ENCODE measurements around the gene TRAPPC10. TPM values are rescaled to one million over a fixed set of nuclear protein-coding genes. Genes with fewer than 3 reads are reported as not detected.
A peak's percentile ranks its signal among the peaks of the same experiment; 100 is the strongest.

TRAPPC10 gene
- total and polyA plus RNA-seq, 9 of the 15 experiments (the other 6 are each of a cell fraction or from before 2014, with no cell fraction given): 1.1 to 33.8 (median 24.3) TPM

- TF ChIP-seq TCF15 (CRISPR knock-in tag; IDR thresholded peaks at IDR 0.05) (no peak), RFX5 (IDR thresholded peaks at IDR 0.05; ENCODE audit: low read depth, low read length) (no peak), SNRNP70 (optimal IDR thresholded peaks at IDR 0.05; ENCODE audit: low read depth, low read length) (no peak), XRCC3 (IDR thresholded peaks at IDR 0.05) (no peak), IFI16 (CRISPR knock-in tag; IDR thresholded peaks at IDR 0.05) (no peak), SLC30A9 (CRISPR knock-in tag; IDR thresholded peaks at IDR 0.05) (no peak), ZFP30 (CRISPR knock-in tag; IDR thresholded peaks at IDR 0.05; ENCODE audit: borderline replicate concordance) (no peak), CSDE1 (IDR thresholded peaks at IDR 0.05) (no peak), PHB2 (IDR thresholded peaks at IDR 0.05; ENCODE audit: low read depth) (no peak), ZNF589 (CRISPR knock-in tag; IDR thresholded peaks at IDR 0.05; ENCODE audit: low read depth) (0 out of 2 replicates have a peak, but pooled peaks have one; percentile 74), CREM (IDR thresholded peaks at IDR 0.05; ENCODE audit: low read depth) (peak; percentile 51), ASH1L (IDR thresholded peaks at IDR 0.05; ENCODE audit: borderline replicate concordance, low read depth, partially characterized antibody) (no peak), FOXA3 (CRISPR knock-in tag; conservative IDR thresholded peaks at IDR 0.05 in 1 of 2, IDR thresholded peaks at IDR 0.05 in 1 of 2) (0 out of 4 replicates have a peak, but pooled peaks of 1 of the 2 experiments have one; percentile 58), MECOM (CRISPR knock-in tag; IDR thresholded peaks at IDR 0.05) (0 out of 2 replicates have a peak, but pooled peaks have one; percentile 10), MTA3 (IDR thresholded peaks at IDR 0.05; ENCODE audit: borderline replicate concordance) (no peak; the same call in none of the 2 replicates), ATF6 (CRISPR knock-in tag; IDR thresholded peaks at IDR 0.05) (no peak), JUND (IDR thresholded peaks at IDR 0.05; ENCODE audit: borderline replicate concordance, low read depth, low read length) (peak; percentile 8; the same call in 1 of the 2 replicates), JUND (tag; IDR thresholded peaks at IDR 0.05; ENCODE audit: borderline replicate concordance, low read depth, low read length) (no peak; the same call in 2 of the 3 replicates), RAD51 (IDR thresholded peaks at IDR 0.05; ENCODE audit: borderline replicate concordance, low read depth) (no peak), NFIC (IDR thresholded peaks at IDR 0.05) (no peak), EGR1 (conservative IDR thresholded peaks at IDR 0.05) (no peak), CREB3 (tag; conservative IDR thresholded peaks at IDR 0.05; ENCODE audit: low read depth) (no peak), ZNF134 (CRISPR knock-in tag; conservative IDR thresholded peaks at IDR 0.05) (no peak; the same call in 1 of the 2 replicates), ZNF12 (CRISPR knock-in tag; IDR thresholded peaks at IDR 0.05) (no peak), ZNF253 (CRISPR knock-in tag; conservative IDR thresholded peaks at IDR 0.05) (no peak), RB1 (IDR thresholded peaks at IDR 0.05; ENCODE audit: low read depth) (peak; percentile 96)
Measured at GRCh38 chr21:44012474-44013379, 618 bp downstream of the TRAPPC10 start (continued).

Measured in K562 (cell line).